Measurements from ENCODE around the gene FAM9A. TPM values are rescaled to one million over a fixed set of nuclear protein-coding genes. Genes with fewer than 3 reads are reported as not detected.
A peak's percentile ranks its signal among the peaks of the same experiment; 100 is the strongest.
"Not testable (repeated sequence)": the region's sequence is repeated elsewhere in the genome, so short reads cannot be mapped to it uniquely, and the experiment has no call there.

The FAM9A gene
- total and polyA plus RNA-seq, 7 experiments from 2014 or later, result not detected

DNA sequence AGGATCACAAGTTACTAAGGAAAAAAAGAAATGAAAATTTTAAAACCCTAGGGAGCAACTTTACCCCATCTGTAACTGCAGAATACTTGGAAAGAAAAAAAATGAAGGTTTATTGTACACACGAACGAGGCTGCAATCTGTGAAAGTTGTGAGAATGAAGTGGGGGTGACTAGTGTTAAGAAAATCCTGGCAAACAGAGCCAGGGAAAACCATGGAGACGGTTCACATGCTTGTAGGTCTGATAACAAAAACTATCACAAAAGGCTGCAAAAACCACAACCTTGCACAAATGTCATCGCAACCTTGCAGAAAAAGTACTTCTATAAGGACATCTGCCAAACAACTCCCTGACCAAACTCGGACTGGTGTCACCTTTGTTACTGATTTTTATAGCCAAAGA, 42.5 kb downstream of the FAM9A start:
- H3K36me3 Mint-ChIP-seq; POLR2A ChIA-PET; H3K36me3 ChIP-seq (ENCODE audit: control insufficient read depth in 2 of 3, insufficient read depth in 3 of 3, low read length in 3 of 3); DNase-seq; H3K4me3 ChIP-seq (ENCODE audit: low read length); CTCF ChIA-PET; H3K9me3 Mint-ChIP-seq; H3K4me1 Mint-ChIP-seq; H3K9me3 ChIP-seq (ENCODE audit: control insufficient read depth in 2 of 3, low read length in 3 of 3); intact Hi-C loops (cut with micrococcal nuclease); H3K27ac Mint-ChIP-seq; ATAC-seq; H3K27ac ChIP-seq (ENCODE audit: low read depth, low read length); H3K4me1 ChIP-seq (ENCODE audit: control insufficient read depth in 2 of 2, insufficient read depth in 2 of 2, low read length in 2 of 2); H3K27me3 ChIP-seq (ENCODE audit: control insufficient read depth in 2 of 2, insufficient read depth in 2 of 2, low read length in 2 of 2); H3K4me3 Mint-ChIP-seq: not testable (repeated sequence)
- peaks cover 0 to 14% (median 4%) of the 10 kb centered on the region in 5 donors for H3K27me3 Mint-ChIP-seq

DNA sequence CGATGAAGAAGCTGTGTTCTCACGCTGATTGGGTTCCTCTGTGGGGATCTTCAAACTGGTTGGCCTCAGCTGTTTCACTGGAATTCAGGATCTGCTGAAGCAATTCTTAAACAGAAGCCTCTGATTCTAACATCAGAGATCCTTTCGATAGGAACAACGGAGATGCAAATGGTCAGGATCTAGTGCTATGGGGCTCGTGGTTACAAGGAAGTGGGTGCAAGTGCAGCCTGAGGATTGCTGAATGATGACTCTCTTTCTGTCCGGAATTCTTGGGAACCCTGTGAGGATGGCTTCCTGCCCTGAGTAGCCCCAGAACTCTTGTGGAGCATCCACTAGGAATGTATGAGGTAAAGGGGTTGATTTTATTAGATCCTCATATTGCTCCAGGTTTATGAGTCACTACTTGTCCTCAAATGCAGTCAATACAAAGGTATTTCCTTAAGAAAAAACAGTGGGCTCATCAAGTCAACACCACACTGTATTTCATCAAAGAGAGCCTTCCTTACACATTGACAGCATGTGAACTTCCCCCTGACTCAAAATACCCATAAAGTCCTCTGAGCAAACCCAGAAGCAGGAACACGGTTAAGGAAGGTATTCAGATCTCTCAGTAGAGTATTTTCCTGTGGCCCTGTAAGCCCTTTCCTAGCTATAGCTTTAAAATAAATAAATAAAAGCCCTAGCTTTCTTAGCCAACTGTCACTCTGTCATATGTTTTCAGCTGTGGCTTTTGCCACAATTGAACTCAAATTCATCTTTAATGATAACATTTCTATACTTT, 43.4 kb downstream of the FAM9A start:
- ATAC-seq; H3K27ac ChIP-seq (ENCODE audit: low read depth, low read length); H3K36me3 Mint-ChIP-seq; H3K9me3 Mint-ChIP-seq; CTCF ChIA-PET; H3K36me3 ChIP-seq (ENCODE audit: control insufficient read depth in 2 of 3, insufficient read depth in 3 of 3, low read length in 3 of 3); H3K4me1 ChIP-seq (ENCODE audit: control insufficient read depth in 2 of 2, insufficient read depth in 2 of 2, low read length in 2 of 2); H3K4me3 Mint-ChIP-seq; H3K27me3 ChIP-seq (ENCODE audit: control insufficient read depth in 2 of 2, insufficient read depth in 2 of 2, low read length in 2 of 2); DNase-seq; H3K9me3 ChIP-seq (ENCODE audit: control insufficient read depth in 2 of 3, low read length in 3 of 3); H3K4me1 Mint-ChIP-seq; intact Hi-C loops (cut with micrococcal nuclease); H3K27ac Mint-ChIP-seq; POLR2A ChIA-PET; H3K4me3 ChIP-seq (ENCODE audit: low read length): not testable (repeated sequence)
- peaks cover 0 to 17% (median 4%) of the 10 kb centered on the region in 5 donors for H3K27me3 Mint-ChIP-seq

DNA sequence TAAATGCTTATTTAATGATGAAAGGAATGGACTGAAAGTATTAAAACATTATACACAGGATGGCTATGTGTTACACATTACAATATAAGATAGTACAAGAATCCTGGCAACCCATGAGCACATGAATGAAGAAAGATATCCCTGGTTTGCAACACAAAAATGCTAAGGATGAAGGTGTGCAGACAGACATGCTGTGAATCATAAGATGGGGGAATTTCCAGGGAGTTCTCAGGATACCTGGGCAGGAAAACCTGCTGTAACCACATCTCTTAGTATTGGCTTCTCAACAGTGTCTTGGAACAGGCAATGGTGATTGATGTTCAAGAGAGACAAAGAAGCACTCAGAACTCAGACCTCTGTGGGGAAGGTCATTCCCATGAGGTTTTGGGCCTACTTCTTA, 45.4 kb downstream of the FAM9A start:
- Mint-ChIP-seq H3K4me1 (peaks cover 0 to 4% (median 0%) of the 10 kb centered on the region in 7 donors), H3K36me3 (no peaks in the 10 kb centered on the region), H3K4me3 (no peak overlapping the region), H3K9me3 (peaks cover 0 to 4% (median 0%) of the 10 kb centered on the region in 11 donors), H3K27ac (no peak overlapping the region), H3K27me3 (peaks cover 0 to 8% (median 0%) of the 10 kb centered on the region in 5 donors)
- H3K27ac ChIP-seq (ENCODE audit: low read depth, low read length), result no peak overlapping the region
- POLR2A ChIA-PET, result no interaction called here
- H3K4me1 ChIP-seq (ENCODE audit: control insufficient read depth in 2 of 2, insufficient read depth in 2 of 2, low read length in 2 of 2), result no peaks in the 10 kb centered on the region
- CTCF ChIA-PET, result interaction anchor here (0.5 kb wide), 1 partner anchor 26 kb away, joined by 3 read pairs; no protein-coding TSS in a partner anchor
- no peaks in the 10 kb centered on the region for H3K9me3 ChIP-seq (ENCODE audit: control insufficient read depth in 2 of 3, low read length in 3 of 3)
- DNase-seq (no peak), ATAC-seq (no peak)
- no peaks in the 10 kb centered on the region for H3K36me3 ChIP-seq (ENCODE audit: control insufficient read depth in 2 of 3, insufficient read depth in 3 of 3, low read length in 3 of 3)
- no peak overlapping the region for H3K4me3 ChIP-seq (ENCODE audit: low read length)
- H3K27me3 ChIP-seq (ENCODE audit: control insufficient read depth in 2 of 2, insufficient read depth in 2 of 2, low read length in 2 of 2), result no peaks in the 10 kb centered on the region
- intact Hi-C loops (cut with micrococcal nuclease), result no loop called here

DNA sequence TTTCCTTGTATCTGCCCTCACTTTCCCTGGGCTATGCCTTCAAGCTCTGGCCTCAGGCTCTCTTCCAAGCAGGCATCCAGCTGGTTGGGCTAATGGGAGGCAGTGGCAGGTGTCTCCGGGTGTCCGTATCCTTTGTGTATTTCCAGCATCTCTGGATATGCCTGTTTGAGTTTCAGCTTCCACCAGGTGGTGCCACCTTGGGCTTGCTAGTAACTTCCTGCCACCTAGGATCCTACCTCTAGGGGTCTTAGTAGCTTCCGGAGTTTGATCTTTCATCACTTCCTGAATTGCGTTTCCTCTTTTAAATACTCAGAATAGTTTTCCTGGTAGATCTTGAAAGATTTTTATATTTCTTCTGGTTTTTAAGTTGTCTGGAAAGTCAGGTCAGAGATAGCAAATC, 46.1 kb downstream of the FAM9A start:
- H3K4me3 Mint-ChIP-seq, result no peak overlapping the region
- peaks cover 0 to 4% (median 0%) of the 10 kb centered on the region in 7 donors for H3K4me1 Mint-ChIP-seq
- H3K4me1 ChIP-seq (ENCODE audit: control insufficient read depth in 2 of 2, insufficient read depth in 2 of 2, low read length in 2 of 2), result no peaks in the 10 kb centered on the region
- no peaks in the 10 kb centered on the region for H3K36me3 Mint-ChIP-seq
- no peak overlapping the region for H3K4me3 ChIP-seq (ENCODE audit: low read length)
- ChIA-PET CTCF (interaction anchor here (1.0 kb wide), 1 partner anchor 10 kb away, joined by 4 read pairs; no protein-coding TSS in a partner anchor), POLR2A (no interaction called here)
- DNase-seq (no peak), ATAC-seq (no peak)
- peaks cover 0 to 4% (median 0%) of the 10 kb centered on the region in 11 donors for H3K9me3 Mint-ChIP-seq
- H3K27me3 ChIP-seq (ENCODE audit: control insufficient read depth in 2 of 2, insufficient read depth in 2 of 2, low read length in 2 of 2), result no peaks in the 10 kb centered on the region
- no peaks in the 10 kb centered on the region for H3K36me3 ChIP-seq (ENCODE audit: control insufficient read depth in 2 of 3, insufficient read depth in 3 of 3, low read length in 3 of 3)
- H3K27ac ChIP-seq (ENCODE audit: low read depth, low read length), result no peak overlapping the region
- H3K9me3 ChIP-seq (ENCODE audit: control insufficient read depth in 2 of 3, low read length in 3 of 3), result no peaks in the 10 kb centered on the region
- H3K27ac Mint-ChIP-seq, result no peak overlapping the region
- H3K27me3 Mint-ChIP-seq, result peaks cover 0 to 5% (median 0%) of the 10 kb centered on the region in 5 donors
- intact Hi-C loops (cut with micrococcal nuclease), result no loop called here

DNA sequence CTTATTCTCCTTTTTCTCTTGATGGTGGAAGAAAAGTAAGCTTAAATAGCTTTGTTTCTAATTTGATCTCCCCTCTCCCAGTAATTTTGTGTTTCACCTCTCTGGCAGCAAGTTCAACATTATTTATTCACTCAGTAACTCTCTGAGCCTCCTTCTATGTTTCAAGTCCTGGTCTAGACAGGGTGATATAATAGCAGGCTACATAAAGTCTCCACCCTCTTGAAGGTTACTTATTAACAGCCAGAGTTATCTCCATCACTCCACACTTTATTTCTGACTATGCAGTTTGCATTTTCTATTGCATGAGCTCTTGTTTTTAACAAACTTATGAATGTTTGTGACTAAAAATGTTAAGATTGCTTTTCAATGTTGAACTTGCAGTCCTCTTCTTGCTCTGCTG, 51.5 kb downstream of the FAM9A start:
- ATAC-seq (no peak), DNase-seq (no peak)
- H3K4me1 Mint-ChIP-seq, result peaks cover 0 to 6% (median 0%) of the 10 kb centered on the region in 7 donors
- Histone ChIP-seq H3K27me3 (ENCODE audit: control insufficient read depth in 2 of 2, insufficient read depth in 2 of 2, low read length in 2 of 2) (no peaks in the 10 kb centered on the region), H3K27ac (ENCODE audit: low read depth, low read length) (no peak overlapping the region), H3K4me1 (ENCODE audit: control insufficient read depth in 2 of 2, insufficient read depth in 2 of 2, low read length in 2 of 2) (no peaks in the 10 kb centered on the region), H3K36me3 (ENCODE audit: control insufficient read depth in 2 of 3, insufficient read depth in 3 of 3, low read length in 3 of 3) (no peaks in the 10 kb centered on the region), H3K4me3 (ENCODE audit: low read length) (no peak overlapping the region), H3K9me3 (ENCODE audit: control insufficient read depth in 2 of 3, low read length in 3 of 3) (no peaks in the 10 kb centered on the region)
- H3K27ac Mint-ChIP-seq, result no peak overlapping the region
- H3K4me3 Mint-ChIP-seq, result no peak overlapping the region
- POLR2A ChIA-PET, result no interaction called here
- peaks cover 3 to 12% (median 6%) of the 10 kb centered on the region in 5 donors for H3K27me3 Mint-ChIP-seq
- H3K9me3 Mint-ChIP-seq, result no peaks in the 10 kb centered on the region
- intact Hi-C loops (cut with micrococcal nuclease), result loop anchor here (1.0 to 10.0 kb wide), 4 partner anchors 225 to 1369 kb away; no protein-coding TSS in a partner anchor
- H3K36me3 Mint-ChIP-seq, result no peaks in the 10 kb centered on the region
- CTCF ChIA-PET, result no interaction called here

- Histone ChIP-seq H3K9me3 (ENCODE audit: control insufficient read depth in 2 of 3, low read length in 3 of 3) (no peaks in the 10 kb centered on the region), H3K36me3 (ENCODE audit: control insufficient read depth in 2 of 3, insufficient read depth in 3 of 3, low read length in 3 of 3) (no peaks in the 10 kb centered on the region), H3K4me3 (ENCODE audit: low read length) (no peak overlapping the region), H3K27me3 (ENCODE audit: control insufficient read depth in 2 of 2, insufficient read depth in 2 of 2, low read length in 2 of 2) (no peaks in the 10 kb centered on the region), H3K27ac (ENCODE audit: low read depth, low read length) (no peak overlapping the region), H3K4me1 (ENCODE audit: control insufficient read depth in 2 of 2, insufficient read depth in 2 of 2, low read length in 2 of 2) (no peaks in the 10 kb centered on the region)
- intact Hi-C loops (cut with micrococcal nuclease), result loop anchor here (1.0 to 10.0 kb wide), 4 partner anchors 226 to 1370 kb away; no protein-coding TSS in a partner anchor
- DNase-seq (peak in 4 of 9 donors; percentile 14 to 30 (median 24)), ATAC-seq (no peak)
- H3K4me1 Mint-ChIP-seq, result peaks cover 0 to 6% (median 0%) of the 10 kb centered on the region in 7 donors
- ChIA-PET POLR2A (no interaction called here), CTCF (no interaction called here)
- H3K27ac Mint-ChIP-seq, result no peak overlapping the region
- H3K27me3 Mint-ChIP-seq, result peaks cover 4 to 12% (median 6%) of the 10 kb centered on the region in 5 donors
- no peak overlapping the region for H3K4me3 Mint-ChIP-seq
- no peaks in the 10 kb centered on the region for H3K36me3 Mint-ChIP-seq
- H3K9me3 Mint-ChIP-seq, result no peaks in the 10 kb centered on the region
Measured at GRCh38 chrX:8748855-8749254, 52.3 kb downstream of the FAM9A start.

Data from naive thymus-derived CD4-positive, alpha-beta T cell (primary cell).